Measurements from ENCODE around the gene C1QTNF8. TPM values are rescaled to one million over a fixed set of nuclear protein-coding genes. Genes with fewer than 3 reads are reported as not detected.

Gene C1QTNF8
- total and polyA plus RNA-seq, 4 donors, result not detected

- Histone ChIP-seq H3K27ac (ENCODE audit: low read depth in 1 of 2, low read length in 2 of 2) (no peak overlapping the region), H3K36me3 (ENCODE audit: control insufficient read depth in 4 of 4, insufficient read depth in 3 of 4, low read depth in 1 of 4, low read length in 3 of 4) (no peaks in the 10 kb centered on the region), H3K27me3 (ENCODE audit: control insufficient read depth in 4 of 4, insufficient read depth in 4 of 4, low read length in 3 of 4) (peaks cover 0 to 6% (median under 1%) of the 10 kb centered on the region in 4 donors), H3K4me3 (ENCODE audit: low read depth in 1 of 3, low read length in 3 of 3) (no peak overlapping the region), H3K9ac (ENCODE audit: low read depth in 1 of 2, low read length in 2 of 2) (no peak overlapping the region), H3K4me1 (ENCODE audit: control insufficient read depth in 4 of 4, insufficient read depth in 4 of 4, low read length in 3 of 4) (no peaks in the 10 kb centered on the region), H3K9me3 (ENCODE audit: control insufficient read depth in 4 of 4, low read length in 3 of 4) (no peaks in the 10 kb centered on the region)
- 83% methylated on average over 42 of the region's 42 CpGs for WGBS
- TF ChIP-seq NR2F2 (IDR thresholded peaks at IDR 0.05) (no peak), EGR1 (IDR thresholded peaks at IDR 0.05; ENCODE audit: low read depth in 2 of 2) (no peak), MAX (IDR thresholded peaks at IDR 0.05) (no peak), HNF4A (conservative IDR thresholded peaks at IDR 0.05) (no peak), FOXA2 (IDR thresholded peaks at IDR 0.05) (no peak), HNF4G (IDR thresholded peaks at IDR 0.05) (no peak), SP1 (IDR thresholded peaks at IDR 0.05) (no peak), JUND (IDR thresholded peaks at IDR 0.05) (no peak), RXRA (IDR thresholded peaks at IDR 0.05) (no peak), REST (IDR thresholded peaks at IDR 0.05) (no peak)
- TF ChIP-seq, protein P1, sequence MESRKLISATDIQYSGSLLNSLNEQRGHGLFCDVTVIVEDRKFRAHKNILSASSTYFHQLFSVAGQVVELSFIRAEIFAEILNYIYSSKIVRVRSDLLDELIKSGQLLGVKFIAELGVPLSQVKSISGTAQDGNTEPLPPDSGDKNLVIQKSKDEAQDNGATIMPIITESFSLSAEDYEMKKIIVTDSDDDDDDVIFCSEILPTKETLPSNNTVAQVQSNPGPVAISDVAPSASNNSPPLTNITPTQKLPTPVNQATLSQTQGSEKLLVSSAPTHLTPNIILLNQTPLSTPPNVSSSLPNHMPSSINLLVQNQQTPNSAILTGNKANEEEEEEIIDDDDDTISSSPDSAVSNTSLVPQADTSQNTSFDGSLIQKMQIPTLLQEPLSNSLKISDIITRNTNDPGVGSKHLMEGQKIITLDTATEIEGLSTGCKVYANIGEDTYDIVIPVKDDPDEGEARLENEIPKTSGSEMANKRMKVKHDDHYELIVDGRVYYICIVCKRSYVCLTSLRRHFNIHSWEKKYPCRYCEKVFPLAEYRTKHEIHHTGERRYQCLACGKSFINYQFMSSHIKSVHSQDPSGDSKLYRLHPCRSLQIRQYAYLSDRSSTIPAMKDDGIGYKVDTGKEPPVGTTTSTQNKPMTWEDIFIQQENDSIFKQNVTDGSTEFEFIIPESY (IDR thresholded peaks at IDR 0.05), result no peak
- TF ChIP-seq, protein P2, sequence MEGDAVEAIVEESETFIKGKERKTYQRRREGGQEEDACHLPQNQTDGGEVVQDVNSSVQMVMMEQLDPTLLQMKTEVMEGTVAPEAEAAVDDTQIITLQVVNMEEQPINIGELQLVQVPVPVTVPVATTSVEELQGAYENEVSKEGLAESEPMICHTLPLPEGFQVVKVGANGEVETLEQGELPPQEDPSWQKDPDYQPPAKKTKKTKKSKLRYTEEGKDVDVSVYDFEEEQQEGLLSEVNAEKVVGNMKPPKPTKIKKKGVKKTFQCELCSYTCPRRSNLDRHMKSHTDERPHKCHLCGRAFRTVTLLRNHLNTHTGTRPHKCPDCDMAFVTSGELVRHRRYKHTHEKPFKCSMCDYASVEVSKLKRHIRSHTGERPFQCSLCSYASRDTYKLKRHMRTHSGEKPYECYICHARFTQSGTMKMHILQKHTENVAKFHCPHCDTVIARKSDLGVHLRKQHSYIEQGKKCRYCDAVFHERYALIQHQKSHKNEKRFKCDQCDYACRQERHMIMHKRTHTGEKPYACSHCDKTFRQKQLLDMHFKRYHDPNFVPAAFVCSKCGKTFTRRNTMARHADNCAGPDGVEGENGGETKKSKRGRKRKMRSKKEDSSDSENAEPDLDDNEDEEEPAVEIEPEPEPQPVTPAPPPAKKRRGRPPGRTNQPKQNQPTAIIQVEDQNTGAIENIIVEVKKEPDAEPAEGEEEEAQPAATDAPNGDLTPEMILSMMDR (IDR thresholded peaks at IDR 0.05; ENCODE audit: low read depth, low read length, missing input control), result no peak
- TF ChIP-seq, protein P3, sequence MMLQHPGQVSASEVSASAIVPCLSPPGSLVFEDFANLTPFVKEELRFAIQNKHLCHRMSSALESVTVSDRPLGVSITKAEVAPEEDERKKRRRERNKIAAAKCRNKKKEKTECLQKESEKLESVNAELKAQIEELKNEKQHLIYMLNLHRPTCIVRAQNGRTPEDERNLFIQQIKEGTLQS (IDR thresholded peaks at IDR 0.05), result no peak
- DNase-seq (ENCODE audit: low spot score), result no peak
These were observed 35.4 kb downstream of the C1QTNF8 start for GRCh38 chr16:1060416-1061340.

- no peak for TF ChIP-seq EGR1 (IDR thresholded peaks at IDR 0.05; ENCODE audit: low read depth in 2 of 2)
- TF ChIP-seq, protein P3 (IDR thresholded peaks at IDR 0.05), result no peak
- no peak for TF ChIP-seq GABPA (IDR thresholded peaks at IDR 0.05 in 1 of 2, conservative IDR thresholded peaks at IDR 0.05 in 1 of 2)
- TF ChIP-seq, protein P2 (IDR thresholded peaks at IDR 0.05; ENCODE audit: low read depth, low read length, missing input control), result no peak
- TF ChIP-seq HNF4A (conservative IDR thresholded peaks at IDR 0.05), result no peak
- TF ChIP-seq SP1 (IDR thresholded peaks at IDR 0.05), result no peak
- no peak for TF ChIP-seq RXRA (IDR thresholded peaks at IDR 0.05)
- no peak for TF ChIP-seq MAX (IDR thresholded peaks at IDR 0.05)
- TF ChIP-seq NR2F2 (IDR thresholded peaks at IDR 0.05), result no peak
- Histone ChIP-seq H3K36me3 (ENCODE audit: control insufficient read depth in 4 of 4, insufficient read depth in 3 of 4, low read depth in 1 of 4, low read length in 3 of 4) (no peaks in the 10 kb centered on the region), H3K27me3 (ENCODE audit: control insufficient read depth in 4 of 4, insufficient read depth in 4 of 4, low read length in 3 of 4) (peaks cover 0 to 4% (median 1%) of the 10 kb centered on the region in 4 donors), H3K9ac (ENCODE audit: low read depth in 1 of 2, low read length in 2 of 2) (no peak overlapping the region), H3K4me3 (ENCODE audit: low read depth in 1 of 3, low read length in 3 of 3) (no peak overlapping the region), H3K4me1 (ENCODE audit: control insufficient read depth in 4 of 4, insufficient read depth in 4 of 4, low read length in 3 of 4) (no peaks in the 10 kb centered on the region), H3K9me3 (ENCODE audit: control insufficient read depth in 4 of 4, low read length in 3 of 4) (no peaks in the 10 kb centered on the region), H3K27ac (ENCODE audit: low read depth in 1 of 2, low read length in 2 of 2) (no peak overlapping the region)
- WGBS, result 87% methylated on average over 3 of the region's 3 CpGs
- DNase-seq (ENCODE audit: low spot score), result no peak
These were observed 36.7 kb downstream of the C1QTNF8 start for GRCh38 chr16:1059310-1059709.

Measured in liver (tissue), 9 donors.